HG02678 (cell line): ENCODE data around the gene SH3GLB2.

Experiments used
- ATAC-seq: cut with Tn5 transposase; IDR thresholded peaks from one replicate; pipeline ENCODE4 v1.9.1; 2021; ENCODE audit warnings: mild to moderate bottlenecking, moderate library complexity; ENCODE audit not compliant: unreplicated experiment

Gene SH3GLB2

GRCh38 chr9:129023036-129023907, 4.9 kb downstream of the SH3GLB2 start:
- no peak for ATAC-seq

- no peak for ATAC-seq
These were observed 6.1 kb downstream of the SH3GLB2 start for GRCh38 chr9:129022037-129022436.

- peak; percentile 78 for ATAC-seq
These were observed 7.0 kb downstream of the SH3GLB2 start for GRCh38 chr9:129021091-129021490.

- ATAC-seq, result no peak
These were observed 13.5 kb downstream of the SH3GLB2 start for GRCh38 chr9:129014608-129015007.

GRCh38 chr9:129014124-129014523, 14.0 kb downstream of the SH3GLB2 start:
- ATAC-seq, result no peak

GRCh38 chr9:129013674-129014073, 14.5 kb downstream of the SH3GLB2 start:
- ATAC-seq, result no peak

GRCh38 chr9:129012893-129013448, 15.2 kb downstream of the SH3GLB2 start:
- ATAC-seq, result no peak

GRCh38 chr9:129012343-129012742, 15.8 kb downstream of the SH3GLB2 start:
- ATAC-seq, result no peak

- no peak for ATAC-seq
These were observed 16.4 kb downstream of the SH3GLB2 start for GRCh38 chr9:129011761-129012181.

- no peak for ATAC-seq
These were observed 17.0 kb downstream of the SH3GLB2 start for GRCh38 chr9:129011170-129011569.

GRCh38 chr9:129010267-129010975, 17.7 kb downstream of the SH3GLB2 start:
- no peak for ATAC-seq

GRCh38 chr9:129009584-129010141, 18.5 kb downstream of the SH3GLB2 start:
- ATAC-seq, result no peak

- ATAC-seq, result no peak
These were observed 19.0 kb downstream of the SH3GLB2 start for GRCh38 chr9:129008986-129009583.

GRCh38 chr9:129008469-129008965, 19.6 kb downstream of the SH3GLB2 start:
- no peak for ATAC-seq

- no peak for ATAC-seq
These were observed 20.2 kb downstream of the SH3GLB2 start for GRCh38 chr9:129007766-129008468.

- no peak for ATAC-seq
These were observed 20.9 kb downstream of the SH3GLB2 start for GRCh38 chr9:129007035-129007765.

GRCh38 chr9:129006328-129007034, 21.6 kb downstream of the SH3GLB2 start:
- ATAC-seq, result no peak

- ATAC-seq, result no peak
These were observed 22.7 kb downstream of the SH3GLB2 start for GRCh38 chr9:129005336-129005997.
